Endothelial cell of umbilical vein (primary cell): ENCODE results near the gene R3HDM2. TPM values are rescaled to one million over a fixed set of nuclear protein-coding genes. Genes with fewer than 3 reads are reported as not detected.

Experiments
- BruUV-seq: library from RNA; stranded (reverse); fragments of 400-500 nt; replicated peaks from 2 replicates; lab custom pipeline; 2021; lab: Mats Ljungman, UMichigan
- CTCF ChIA-PET: fragments of 300-600, 350-600 bp; sonication (Branson Sonifier 250); formaldehyde crosslinking; loops from one replicate; lab custom pipeline; 2021; ENCODE audit warnings: antibody characterized with exemption, inconsistent platforms; lab: Charles Lee
- POLR2A ChIA-PET: fragments of 300-600, 350-600 bp; sonication (Branson Sonifier 250); formaldehyde crosslinking; loops from one replicate; lab custom pipeline; 2021; ENCODE audit warnings: antibody characterized with exemption, inconsistent platforms; lab: Charles Lee
- DNase-seq: peaks from one replicate; pipeline ENCODE4 v3.0.0-alpha.2; 2011; ENCODE audit warnings: low read depth, low spot score
- FAIRE-seq: peaks from 2 replicates; lab custom pipeline; 2011; peaks lifted over from hg19 to GRCh38; lab: Jason Lieb, UNC
- H2AFZ ChIP-seq: 2 replicates; pipeline ENCODE4 v1.6.0; 2012; ENCODE audit warnings: low read depth, low read length, control low read depth, inconsistent platforms
- H3K27ac ChIP-seq: 2 replicates; pipeline ENCODE4 v1.5.1; 2011; ENCODE audit warnings: low read depth, mild to moderate bottlenecking, control low read depth, low read length, moderate library complexity; ENCODE audit not compliant: insufficient read depth
- H3K27me3 ChIP-seq, 2 experiments: 2 replicates each; pipeline versions ENCODE4 v1.6.0 to v1.6.1; 2011; ENCODE audit warnings: low read length in 2 of 2, mixed read lengths in 1 of 2; ENCODE audit not compliant: control insufficient read depth in 2 of 2, insufficient read depth in 2 of 2
- H3K36me3 ChIP-seq, 2 experiments: 2 replicates in 1 of 2; 3 replicates in 1 of 2; pipeline ENCODE4 v1.5.1; 2011; ENCODE audit warnings: low read length in 2 of 2, mild to moderate bottlenecking in 1 of 2, moderate library complexity in 1 of 2; ENCODE audit not compliant: control insufficient read depth in 2 of 2, insufficient read depth in 2 of 2; ENCODE audit errors: extremely low read depth in 1 of 2
- H3K4me1 ChIP-seq: 3 replicates; pipeline ENCODE4 v1.5.1; 2011; ENCODE audit warnings: mild to moderate bottlenecking, low read length; ENCODE audit not compliant: control insufficient read depth, insufficient read depth; ENCODE audit errors: extremely low read depth
- H3K4me2 ChIP-seq: 2 replicates; pipeline ENCODE4 v1.6.1; 2011; ENCODE audit warnings: low read length, control low read depth, mixed read lengths; ENCODE audit not compliant: insufficient read depth
- H3K4me3 ChIP-seq, 3 experiments: fragments of 200-600 bp in 1 of 3; sonication (generic), shearing (Covaris generic) in 1 of 3; replicated peaks in 1 of 3; 2 replicates each; pipeline ENCODE4 v1.5.1; 2011 to 2016; ENCODE audit warnings: control low read depth in 3 of 3, low read length in 3 of 3, mild to moderate bottlenecking in 2 of 3, inconsistent platforms in 1 of 3, low read depth in 1 of 3, moderate library complexity in 1 of 3; ENCODE audit not compliant: insufficient read depth in 1 of 3
- H3K79me2 ChIP-seq: 2 replicates; pipeline ENCODE4 v1.6.0; 2012; ENCODE audit warnings: low read length, inconsistent platforms; ENCODE audit not compliant: control insufficient read depth, insufficient read depth
- H3K9ac ChIP-seq: replicated peaks from 2 replicates; pipeline ENCODE3; 2011; ENCODE audit warnings: low read length, control low read depth; ENCODE audit not compliant: insufficient read depth; ENCODE audit errors: extremely low read depth
- H3K9me1 ChIP-seq: replicated peaks from 3 replicates; pipeline ENCODE4 v1.6.0; 2011; ENCODE audit warnings: mild to moderate bottlenecking, low read length; ENCODE audit not compliant: control insufficient read depth, insufficient read depth; ENCODE audit errors: extremely low read depth
- H3K9me3 ChIP-seq: replicated peaks from 2 replicates; pipeline ENCODE4 v1.5.1; 2012; ENCODE audit warnings: low read length, inconsistent platforms; ENCODE audit not compliant: control insufficient read depth, insufficient read depth
- H4K20me1 ChIP-seq: replicated peaks from 2 replicates; pipeline ENCODE3; 2011; ENCODE audit warnings: mild to moderate bottlenecking, low read length; ENCODE audit not compliant: control insufficient read depth, insufficient read depth; ENCODE audit errors: extremely low read depth
- CTCF ChIP-seq, 2 donors: IDR thresholded peaks; 1 replicate in 1 of 2; 2 replicates in 1 of 2; pipeline ENCODE4 v1.5.1; 2011; ENCODE audit warnings: low read length in 2 of 2, mild to moderate bottlenecking in 2 of 2, moderate library complexity in 2 of 2, control low read depth in 1 of 2, inconsistent platforms in 1 of 2, low read depth in 1 of 2; ENCODE audit not compliant: insufficient read depth in 1 of 2; ENCODE audit errors: extremely low read depth in 1 of 2
- EZH2 ChIP-seq: IDR thresholded peaks from 2 replicates; pipeline ENCODE4 v1.6.1; 2012; ENCODE audit warnings: borderline replicate concordance, low read depth, mild to moderate bottlenecking, moderate library complexity, low read length, inconsistent platforms; ENCODE audit not compliant: severe bottlenecking
- FOS ChIP-seq: IDR thresholded peaks from 2 replicates; pipeline ENCODE4 v1.6.1; 2011; ENCODE audit warnings: mild to moderate bottlenecking, low read length, moderate library complexity, borderline replicate concordance; ENCODE audit not compliant: insufficient read depth
- GATA2 ChIP-seq: IDR thresholded peaks from 2 replicates; pipeline ENCODE4 v1.7.0; 2011; ENCODE audit warnings: low read depth, mild to moderate bottlenecking, moderate library complexity, mixed read lengths, low read length; ENCODE audit not compliant: insufficient read length, insufficient read depth
- JUN ChIP-seq: IDR thresholded peaks from 2 replicates; pipeline ENCODE4 v1.6.1; 2011; ENCODE audit warnings: borderline replicate concordance, low read depth; ENCODE audit not compliant: insufficient read length, insufficient read depth
- MYC ChIP-seq: IDR thresholded peaks from one replicate; pipeline ENCODE4 v1.6.1; 2011; ENCODE audit warnings: mild to moderate bottlenecking, low read depth, low read length
- POLR2A ChIP-seq: IDR thresholded peaks from 2 replicates; pipeline ENCODE4 v1.6.1; 2012; ENCODE audit warnings: low read depth, mild to moderate bottlenecking, control low read depth, low read length
- POLR2AphosphoS5 ChIP-seq: IDR thresholded peaks from 2 replicates; pipeline ENCODE4 v1.6.1; 2012; ENCODE audit warnings: low read depth, mild to moderate bottlenecking, control low read depth, low read length, moderate library complexity; ENCODE audit not compliant: insufficient read depth
- dilution Hi-C: fragments of 300-500 bp; cut with MboI; formaldehyde crosslinking; loops from one replicate; pipeline ENCODE4 v1.15.0; 2019; ENCODE audit warnings: low sequenced_read_pairs; ENCODE audit not compliant: extremely low pct_ligation_motif_present
- intact Hi-C: fragments of 100-400 bp; cut with micrococcal nuclease; formaldehyde crosslinking; loops from one replicate; pipeline ENCODE4 v1.10.0; 2022
- polyA plus RNA-seq, 4 experiments: library from polyadenylated mRNA; depleted of rRNA in 3 of 4; stranded (reverse) in 3 of 4; unstranded in 1 of 4; fragments of >200 nt; gene quantifications; 2 replicates each; pipeline versions ENCODE4 v1.2.1 to v1.2.3, GENCODE V29; 2011 to 2012; ENCODE audit warnings: missing spikeins in 1 of 4
- total RNA-seq: library from RNA; stranded (reverse); gene quantifications from 2 replicates; pipeline ENCODE4 v1.2.3, GENCODE V29; 2021
- TF ChIP-seq, protein P1 (sequence below): IDR thresholded peaks from 2 replicates; pipeline ENCODE4 v1.6.1; 2011; ENCODE audit not compliant: insufficient read depth, insufficient read length

R3HDM2 gene
- total and polyA plus RNA-seq, 2 donors (not counting 3 experiments of a cell fraction or from before 2014, with no cell fraction given): 26.1 to 31.3 TPM

GRCh38 chr12:57450057-57450456, 19.2 kb upstream of the R3HDM2 start:
- Histone ChIP-seq H3K36me3 (no peaks in the 10 kb centered on the region), H3K9me3 (no peaks in the 10 kb centered on the region), H3K27ac (no peak overlapping the region), H3K9ac (no peak overlapping the region), H2AFZ (no peak overlapping the region), H3K4me2 (no peak overlapping the region), H3K9me1 (no peaks in the 10 kb centered on the region), H3K79me2 (no peaks in the 10 kb centered on the region), H4K20me1 (no peaks in the 10 kb centered on the region), H3K4me3 (no peak overlapping the region), H3K4me1 (peaks cover 3% of the 10 kb centered on the region), H3K27me3 (no peaks in the 10 kb centered on the region)
- POLR2A ChIA-PET: interaction anchor here (0.5 kb wide), 1 partner anchor 1549 kb away, joined by 3 read pairs; no protein-coding TSS in a partner anchor
- CTCF ChIA-PET: interaction anchor here (1.0 to 7.9 kb wide), 4 partner anchors 9 to 185 kb away, joined by 3 to 394 read pairs (median 43); partner anchors contain the start of gene GLI1
- no TSS peak for BruUV-seq
- TF ChIP-seq POLR2A (no peak), FOS (no peak), GATA2 (no peak), MYC (no peak), EZH2 (no peak), POLR2AphosphoS5 (no peak), JUN (no peak), CTCF (IDR thresholded peaks at IDR 0.05; ENCODE audit: extremely low read depth in 1 of 2, insufficient read depth in 1 of 2, low read depth in 1 of 2, low read length in 2 of 2) (no peak)
- TF ChIP-seq, protein P1, sequence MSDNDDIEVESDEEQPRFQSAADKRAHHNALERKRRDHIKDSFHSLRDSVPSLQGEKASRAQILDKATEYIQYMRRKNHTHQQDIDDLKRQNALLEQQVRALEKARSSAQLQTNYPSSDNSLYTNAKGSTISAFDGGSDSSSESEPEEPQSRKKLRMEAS: no peak
- intact Hi-C loops: no loop called here
- no peak for FAIRE-seq
- dilution Hi-C loops: no loop called here
- no peak for DNase-seq
